CD14-positive monocyte (primary cell): ENCODE results near the gene NSD2. TPM values are rescaled to one million over a fixed set of nuclear protein-coding genes. Genes with fewer than 3 reads are reported as not detected.

Experiments used
- DNase-seq, 3 donors: peaks; one replicate each; pipeline ENCODE4 v3.0.0-alpha.2; 2011 to 2022
- H2AFZ ChIP-seq: 2 replicates; pipeline ENCODE4 v1.6.0; 2012; ENCODE audit warnings: mild to moderate bottlenecking, low read depth, low read length, inconsistent platforms; ENCODE audit not compliant: insufficient read depth, poor library complexity, severe bottlenecking
- H3K27ac ChIP-seq, 2 donors: 1 replicate in 1 of 2; 2 replicates in 1 of 2; pipeline ENCODE4 v1.5.1; 2012 to 2013; ENCODE audit warnings: low read length in 2 of 2, control low read depth in 1 of 2, inconsistent platforms in 1 of 2, low read depth in 1 of 2, mild to moderate bottlenecking in 1 of 2
- H3K27me3 ChIP-seq, 2 donors: one replicate each; pipeline versions ENCODE4 v1.6.0 to v1.6.1; 2011 to 2013; ENCODE audit warnings: low read length in 2 of 2; ENCODE audit not compliant: control insufficient read depth in 2 of 2, insufficient read depth in 2 of 2
- H3K36me3 ChIP-seq, 2 donors: replicated peaks in 1 of 2; 1 replicate in 1 of 2; 2 replicates in 1 of 2; pipeline versions ENCODE4 v1.5.1 to v1.6.1; 2012 to 2013; ENCODE audit warnings: low read length in 2 of 2, control low read depth in 1 of 2, inconsistent platforms in 1 of 2, mild to moderate bottlenecking in 1 of 2; ENCODE audit not compliant: insufficient read depth in 2 of 2, control insufficient read depth in 1 of 2
- H3K4me1 ChIP-seq, 2 donors: 1 replicate in 1 of 2; 2 replicates in 1 of 2; pipeline versions ENCODE4 v1.5.1 to v1.6.1; 2012 to 2013; ENCODE audit warnings: low read length in 2 of 2, control low read depth in 1 of 2, inconsistent platforms in 1 of 2, mild to moderate bottlenecking in 1 of 2, moderate library complexity in 1 of 2; ENCODE audit not compliant: insufficient read depth in 2 of 2, control insufficient read depth in 1 of 2
- H3K4me2 ChIP-seq: replicated peaks from 2 replicates; pipeline ENCODE3; 2012; ENCODE audit warnings: low read length, moderate library complexity, mild to moderate bottlenecking; ENCODE audit not compliant: poor library complexity, severe bottlenecking; ENCODE audit errors: extremely low read depth
- H3K4me3 ChIP-seq, 3 experiments: fragments of 200-600 bp in 1 of 3; sonication (generic) in 1 of 3; replicated peaks in 1 of 3; 1 replicate in 2 of 3; 2 replicates in 1 of 3; pipeline ENCODE4 v1.5.1; 2011 to 2013; ENCODE audit warnings: low read length in 3 of 3, mild to moderate bottlenecking in 3 of 3, control low read depth in 2 of 3, low read depth in 2 of 3, inconsistent platforms in 1 of 3, moderate library complexity in 1 of 3
- H3K79me2 ChIP-seq: 2 replicates; pipeline ENCODE4 v1.6.0; 2012; ENCODE audit warnings: mild to moderate bottlenecking, control low read depth, inconsistent platforms, low read length, moderate library complexity; ENCODE audit not compliant: insufficient read depth
- H3K9ac ChIP-seq: 2 replicates; pipeline ENCODE4 v1.6.0; 2017; ENCODE audit warnings: low read length, mild to moderate bottlenecking; ENCODE audit not compliant: insufficient read depth, poor library complexity, severe bottlenecking
- H3K9me3 ChIP-seq, 2 donors: replicated peaks in 1 of 2; 1 replicate in 1 of 2; 2 replicates in 1 of 2; pipeline versions ENCODE4 v1.5.1 to v1.6.1; 2012 to 2013; ENCODE audit warnings: low read length in 2 of 2, control low read depth in 1 of 2; ENCODE audit not compliant: control insufficient read depth in 1 of 2, insufficient read depth in 1 of 2
- H4K20me1 ChIP-seq: 2 replicates; pipeline ENCODE4 v1.6.0; 2012; ENCODE audit warnings: mild to moderate bottlenecking, low read length, control low read depth, moderate library complexity; ENCODE audit not compliant: insufficient read depth
- H3K27ac Mint-ChIP-seq, 7 donors: one replicate each; pipeline ENCODE4 v1.8.0; 2020; ENCODE audit warnings: mild to moderate bottlenecking in 7 of 7, mixed read lengths in 7 of 7, moderate library complexity in 6 of 7, inconsistent platforms in 2 of 7
- H3K27me3 Mint-ChIP-seq, 3 donors: one replicate each; pipeline ENCODE4 v1.8.0; 2021 to 2022; ENCODE audit warnings: low read depth in 3 of 3, mild to moderate bottlenecking in 3 of 3, mixed read lengths in 3 of 3, moderate library complexity in 3 of 3, inconsistent platforms in 1 of 3
- H3K36me3 Mint-ChIP-seq, 2 donors: one replicate each; pipeline ENCODE4 v1.8.0; 2020; ENCODE audit warnings: mixed read lengths in 2 of 2, inconsistent platforms in 1 of 2, mild to moderate bottlenecking in 1 of 2
- H3K4me1 Mint-ChIP-seq: one replicate; pipeline ENCODE4 v1.8.0; 2020; ENCODE audit warnings: mild to moderate bottlenecking, mixed read lengths
- H3K4me3 Mint-ChIP-seq, 2 donors: one replicate each; pipeline ENCODE4 v1.8.0; 2020; ENCODE audit warnings: mild to moderate bottlenecking in 2 of 2, mixed read lengths in 2 of 2, moderate library complexity in 1 of 2
- H3K9me3 Mint-ChIP-seq, 7 donors: one replicate each; pipeline ENCODE4 v1.8.0; 2020 to 2022; ENCODE audit warnings: mixed read lengths in 7 of 7, mild to moderate bottlenecking in 6 of 7, moderate library complexity in 6 of 7, inconsistent platforms in 2 of 7
- CTCF ChIP-seq: fragments of 200-600 bp; IDR thresholded peaks from one replicate; pipeline ENCODE4 v1.8.0; 2022; ENCODE audit warnings: antibody characterized with exemption, mild to moderate bottlenecking
- WGBS: methylation state at CpG from one replicate; pipeline ENCODE4 v1.1.5; 2013; ENCODE audit warnings: missing lambda C conversion rate; ENCODE audit not compliant: insufficient coverage; 5-methylcytosine and 5-hydroxymethylcytosine counted together
- intact Hi-C, 2 donors: fragments of 100-400 bp; cut with micrococcal nuclease; formaldehyde crosslinking; loops; one replicate each; pipeline versions ENCODE4 v1.15.0 to v1.15.1; 2023
- polyA plus RNA-seq, 3 donors: library from polyadenylated mRNA; depleted of rRNA in 1 of 3; unstranded in 2 of 3; stranded (reverse) in 1 of 3; fragments of 300-500 nt in 2 of 3; fragments of >200 nt in 1 of 3; fragmentation: Illumina TruSeq in 2 of 3; gene quantifications; 1 replicate in 2 of 3; 2 replicates in 1 of 3; pipeline ENCODE4 v1.2.3, GENCODE V29; 2012 to 2021

NSD2 gene
- polyA plus RNA-seq, 3 donors: 1.9 to 8.7 (median 2.3) TPM

GRCh38 chr4:1822568-1823544 lies 48.3 kb upstream of the NSD2 start:
- 96% methylated on average over 30 of the region's 37 CpGs for WGBS
- Mint-ChIP-seq H3K27me3 (no peaks in the 10 kb centered on the region), H3K4me1 (no peaks in the 10 kb centered on the region), H3K9me3 (no peaks in the 10 kb centered on the region), H3K4me3 (no peak overlapping the region), H3K27ac (no peak overlapping the region), H3K36me3 (peaks cover 72 to 88% of the 10 kb centered on the region in 2 donors)
- Histone ChIP-seq H3K9ac (no peak overlapping the region), H3K27ac (no peak overlapping the region), H3K4me2 (no peak overlapping the region), H2AFZ (no peak overlapping the region), H3K27me3 (no peaks in the 10 kb centered on the region), H3K36me3 (peaks cover 72 to 91% of the 10 kb centered on the region in 2 donors), H3K79me2 (no peaks in the 10 kb centered on the region), H3K9me3 (no peaks in the 10 kb centered on the region), H3K4me3 (no peak overlapping the region), H3K4me1 (no peaks in the 10 kb centered on the region), H4K20me1 (no peaks in the 10 kb centered on the region)
- intact Hi-C loops: no loop called here
- no peak for TF ChIP-seq CTCF
- no peak for DNase-seq

- peaks cover 65 to 81% of the 10 kb centered on the region in 2 donors for H3K36me3 Mint-ChIP-seq
- H3K4me3 Mint-ChIP-seq: no peak overlapping the region
- Histone ChIP-seq H3K4me3 (no peak overlapping the region), H3K27me3 (no peaks in the 10 kb centered on the region), H4K20me1 (no peaks in the 10 kb centered on the region), H3K4me1 (no peaks in the 10 kb centered on the region), H3K79me2 (no peaks in the 10 kb centered on the region), H3K36me3 (peaks cover 67 to 84% of the 10 kb centered on the region in 2 donors), H3K27ac (no peak overlapping the region), H3K9me3 (no peaks in the 10 kb centered on the region), H3K9ac (no peak overlapping the region), H3K4me2 (no peak overlapping the region), H2AFZ (no peak overlapping the region)
- TF ChIP-seq CTCF: no peak
- DNase-seq: no peak
- H3K27ac Mint-ChIP-seq: no peak overlapping the region
- H3K27me3 Mint-ChIP-seq: no peaks in the 10 kb centered on the region
- WGBS: 98% methylated on average over 7 of the region's 12 CpGs
- H3K4me1 Mint-ChIP-seq: no peaks in the 10 kb centered on the region
- intact Hi-C loops: no loop called here
- H3K9me3 Mint-ChIP-seq: no peaks in the 10 kb centered on the region
Measured at GRCh38 chr4:1823545-1823932, 47.7 kb upstream of the NSD2 start.
